Sciatic nerve (tissue), 2 donors: ENCODE results near the gene TCP1. TPM values are rescaled to one million over a fixed set of nuclear protein-coding genes. Genes with fewer than 3 reads are reported as not detected.
"Not testable (repeated sequence)": the region's sequence is repeated elsewhere in the genome, so short reads cannot be mapped to it uniquely, and the experiment has no call there.

Experiments
- ATAC-seq: fragments of 200-7000 bp; cut with Tn5 transposase; one replicate; pipeline ENCODE4 v1.9.1; 2020; ENCODE audit warnings: mild to moderate bottlenecking, moderate library complexity
- DNase-seq: peaks from one replicate; pipeline ENCODE4 v3.0.0-alpha.2; 2020; ENCODE audit warnings: low spot score
- intact Hi-C: fragments of 100-400 bp; cut with DNase I; formaldehyde crosslinking; loops from one replicate; pipeline ENCODE4 v1.14.2; 2022
- total RNA-seq: library from RNA; stranded (reverse); fragmentation: NEBNext Ultra II Directional; extraction: Animal tissue kit (Norgen Biotek cat#: 25700); gene quantifications from one replicate; pipeline ENCODE4 v1.2.1, GENCODE V29; 2021
- donor health status: DM: no; HTN: no; CAD: no.
- donor health status: DM: no; HTN: no; CAD: no.

Gene TCP1
- total RNA-seq, result 107 TPM

DNA sequence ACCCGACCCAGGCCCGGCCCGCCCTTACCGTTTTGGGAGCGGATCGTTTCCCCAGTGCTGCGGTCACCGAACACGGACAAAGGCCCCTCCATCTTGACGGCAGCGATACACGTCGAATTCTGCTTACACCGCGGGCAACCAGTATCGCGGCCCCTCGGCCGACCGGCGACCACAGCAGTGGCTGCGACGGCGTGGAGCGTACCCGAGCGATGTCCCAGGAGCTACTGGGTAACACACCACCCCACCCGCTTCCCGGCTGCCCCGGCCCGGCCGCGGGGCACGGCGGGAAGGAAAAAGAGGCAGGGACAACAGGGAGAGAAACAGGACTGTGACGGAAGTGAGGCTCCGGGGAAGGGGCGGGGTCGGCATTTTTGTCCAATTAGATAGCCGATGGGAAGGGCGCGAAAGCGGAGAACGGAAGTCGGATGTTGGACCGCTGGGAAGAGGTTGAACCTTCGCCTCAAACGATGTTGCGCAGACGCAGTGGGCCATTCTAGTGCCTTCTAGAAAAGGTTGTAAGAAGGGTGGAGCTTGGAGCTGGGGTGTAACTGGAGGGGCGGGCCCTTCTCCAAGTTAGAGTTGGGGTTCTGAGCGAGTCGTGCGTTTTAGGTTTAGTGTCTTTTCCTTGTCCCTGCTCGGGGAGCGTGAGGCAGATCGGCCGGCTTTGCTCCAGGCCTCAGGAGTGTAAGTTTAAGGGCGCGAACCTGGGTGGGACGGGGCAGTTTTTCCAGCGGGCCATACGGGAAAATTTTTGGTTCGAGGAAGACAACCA lies at the start of gene TCP1:
Gene TCP1 (minus strand): TSS at position 226 of the 772 bp plus-strand sequence. CDS start 134 bp downstream, at position 92.
- DNase-seq (peak; percentile 100), ATAC-seq (peak; percentile 97)
- intact Hi-C loops, result no loop called here

DNA sequence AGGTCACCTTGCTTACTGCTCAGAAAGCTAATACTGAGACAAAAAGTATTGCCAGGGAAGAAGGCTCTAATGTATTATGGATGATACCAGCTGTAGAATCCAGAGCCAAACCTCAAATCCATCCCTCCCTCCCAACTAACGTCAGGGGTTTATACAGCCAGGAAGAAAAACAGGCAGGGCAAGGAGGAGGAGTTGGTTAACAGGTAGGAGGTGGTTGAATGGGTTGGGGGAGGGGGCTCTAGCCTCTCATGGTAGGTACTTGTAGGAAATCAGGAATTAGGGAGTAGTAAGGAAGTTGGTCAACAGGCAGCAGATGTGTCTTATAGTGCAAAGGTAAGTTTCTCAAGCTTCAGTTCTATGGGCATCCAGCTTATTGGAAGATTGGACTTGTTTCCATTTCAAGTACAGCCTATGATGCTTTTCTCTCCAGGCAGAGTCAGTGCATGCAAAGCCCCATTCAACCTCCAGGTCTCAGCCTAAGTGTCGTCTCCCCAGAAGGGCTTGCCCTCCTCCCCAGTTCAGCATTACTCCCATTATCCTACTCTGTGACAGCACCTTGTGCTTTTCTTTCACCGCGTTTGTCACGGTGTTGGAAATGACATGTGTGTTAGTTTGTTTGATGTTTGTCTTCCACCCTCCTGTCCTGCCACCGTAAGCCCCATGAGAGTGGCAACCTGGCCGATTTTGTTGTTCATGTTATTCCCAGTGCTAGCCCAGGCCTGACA lies 48.8 kb upstream of the TCP1 start:
- intact Hi-C loops, result no loop called here
- no peak for DNase-seq
- no peak for ATAC-seq

DNA sequence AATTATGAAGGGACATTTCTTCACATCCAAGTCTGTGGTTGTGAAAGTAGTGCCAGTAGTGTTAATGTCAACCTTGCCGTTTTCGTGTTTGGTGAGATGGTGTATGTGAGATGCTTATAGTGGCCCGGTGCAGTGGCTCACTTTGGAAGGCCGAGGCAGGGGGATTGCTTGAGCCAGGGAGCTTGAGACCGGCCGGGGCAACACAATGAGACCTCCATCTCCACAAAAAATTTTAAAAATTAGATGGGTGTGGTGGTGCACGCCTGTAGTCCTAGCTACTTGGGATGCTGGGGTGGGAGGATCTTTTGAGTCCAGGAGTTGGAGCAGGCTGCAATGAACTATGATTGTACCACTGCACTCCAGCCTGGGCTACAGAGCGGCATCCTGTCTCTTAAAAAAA lies 48.1 kb upstream of the TCP1 start:
- DNase-seq, result no peak
- no peak for ATAC-seq
- intact Hi-C loops, result no loop called here

DNA sequence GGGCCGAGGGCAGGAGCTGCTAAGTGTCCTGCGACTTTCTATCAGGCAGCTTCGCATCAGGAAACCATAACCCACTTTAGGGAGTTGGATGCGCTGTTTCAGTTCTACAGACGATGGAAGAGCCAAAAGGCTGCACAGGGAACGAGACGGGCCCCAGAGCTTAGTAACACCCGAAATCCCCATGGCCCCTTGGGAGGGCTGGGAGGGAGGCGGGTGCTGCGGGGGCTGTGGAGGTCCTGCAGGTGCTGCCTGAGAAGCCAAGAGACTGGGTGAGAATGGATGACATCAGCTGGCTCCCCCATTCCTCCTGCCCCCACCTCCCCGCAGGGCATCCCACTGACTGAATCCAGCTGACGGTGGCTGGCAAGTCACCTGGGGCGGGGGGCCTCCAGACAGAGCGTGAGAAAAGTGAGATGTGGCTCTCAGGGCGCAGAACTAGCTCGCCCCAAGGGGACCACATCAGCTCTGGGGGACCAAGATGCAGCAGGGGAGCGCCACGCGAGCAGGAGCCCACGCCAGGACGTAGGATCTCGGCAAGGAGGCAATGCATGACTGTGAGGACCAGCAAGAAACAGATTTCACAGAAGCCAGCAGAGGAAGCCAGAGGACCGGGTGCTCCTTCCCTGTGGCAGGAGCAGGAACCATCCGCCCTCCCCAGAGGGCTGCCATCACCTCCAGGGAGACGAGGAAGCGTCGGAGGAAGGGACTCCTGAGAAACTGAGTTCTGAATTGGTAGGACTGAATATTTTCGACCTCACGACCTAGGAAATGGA lies 47.5 kb upstream of the TCP1 start:
- ATAC-seq (peak; percentile 52), DNase-seq (no peak)
- intact Hi-C loops, result no loop called here

DNA sequence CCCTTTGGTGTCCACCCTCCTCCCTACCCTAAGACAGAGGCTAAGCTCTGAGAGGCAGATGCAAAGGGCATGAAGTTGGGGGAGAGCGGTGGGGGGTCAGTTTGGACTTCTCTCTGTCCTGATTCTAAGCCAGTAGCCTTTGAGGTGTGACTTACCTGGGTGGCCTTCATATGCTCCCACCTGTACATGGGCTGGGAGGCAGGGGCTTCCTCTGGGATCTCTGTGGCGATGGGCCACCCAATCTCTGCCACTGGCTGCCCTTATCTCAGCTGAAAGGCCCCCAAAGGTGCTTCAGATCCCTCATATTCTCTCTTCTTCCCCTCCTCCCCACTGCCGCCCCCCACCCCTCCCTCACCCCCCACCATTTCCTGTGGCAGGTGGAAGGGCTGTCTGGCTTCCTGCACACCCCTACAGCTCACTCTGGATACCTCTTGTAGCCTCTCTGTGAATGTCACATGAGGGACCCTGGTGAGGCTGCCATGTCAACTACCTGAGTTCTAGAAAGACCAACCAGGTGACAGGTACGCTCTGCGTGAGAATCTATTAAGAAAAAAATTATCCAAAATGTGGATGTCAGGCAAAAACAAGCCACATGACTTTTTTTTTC lies 44.7 kb upstream of the TCP1 start:
- intact Hi-C loops, result no loop called here
- DNase-seq (no peak), ATAC-seq (no peak)

DNA sequence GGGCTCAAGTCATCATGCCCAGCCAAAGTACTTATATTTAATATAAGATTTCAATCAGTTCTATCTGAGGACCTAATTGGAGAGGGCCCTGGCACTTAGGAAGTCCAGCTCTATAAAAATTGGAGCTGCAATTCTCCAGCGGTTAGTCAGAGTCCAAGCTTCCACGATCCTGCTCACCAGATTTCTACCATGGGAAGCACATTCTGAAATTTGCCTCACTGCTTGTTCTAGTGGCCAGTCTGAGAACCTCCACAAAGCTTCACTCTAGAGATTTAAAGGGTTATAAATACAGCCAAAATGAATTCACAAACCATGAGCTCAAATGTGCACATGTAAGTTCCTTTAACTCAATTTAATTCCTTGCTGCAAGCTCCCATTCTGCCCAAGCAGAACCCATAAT lies 44.2 kb upstream of the TCP1 start:
- intact Hi-C loops, result no loop called here

DNA sequence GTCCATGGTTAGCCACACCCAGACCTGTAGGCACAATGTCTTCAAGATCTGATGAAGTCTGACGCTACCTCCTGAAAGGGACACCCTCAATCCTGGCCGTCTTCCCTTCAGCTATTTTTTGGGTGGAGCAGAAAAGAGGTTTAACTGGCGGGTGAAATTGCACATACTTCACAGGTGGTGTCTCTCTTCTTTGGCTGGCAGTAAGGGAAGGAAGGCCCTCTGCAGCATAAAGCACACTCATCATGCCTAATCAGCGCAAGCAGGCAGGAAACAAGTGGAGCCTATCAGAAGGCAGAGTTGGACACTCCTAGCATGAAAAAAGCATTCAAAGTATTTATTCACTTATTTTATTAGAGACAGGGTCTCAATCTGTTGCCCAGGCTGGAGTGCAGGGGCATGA lies 43.5 kb upstream of the TCP1 start:
- intact Hi-C loops, result no loop called here
- ATAC-seq, result no peak
- no peak for DNase-seq

More for the DNA sequence above, 44.2 kb upstream of the TCP1 start:
- no peak for ATAC-seq
- DNase-seq, result no peak

DNA sequence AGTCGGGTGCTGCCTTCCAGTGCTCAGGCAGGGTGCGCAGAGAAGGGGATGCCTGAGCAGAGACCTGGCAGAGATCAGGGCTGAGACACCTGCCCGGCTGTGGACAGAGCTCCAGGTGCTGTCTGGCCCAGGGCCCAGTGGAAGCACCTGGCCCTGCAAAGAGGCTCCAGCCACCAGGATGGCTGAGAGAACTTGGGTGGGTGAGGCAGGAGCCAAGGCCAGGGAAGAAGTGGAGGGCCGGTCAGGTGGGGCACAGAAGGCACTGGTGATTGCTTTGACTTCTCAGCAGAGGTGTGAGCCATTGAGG lies 41.9 kb upstream of the TCP1 start:
- no peak for ATAC-seq
- intact Hi-C loops, result no loop called here
- no peak for DNase-seq

DNA sequence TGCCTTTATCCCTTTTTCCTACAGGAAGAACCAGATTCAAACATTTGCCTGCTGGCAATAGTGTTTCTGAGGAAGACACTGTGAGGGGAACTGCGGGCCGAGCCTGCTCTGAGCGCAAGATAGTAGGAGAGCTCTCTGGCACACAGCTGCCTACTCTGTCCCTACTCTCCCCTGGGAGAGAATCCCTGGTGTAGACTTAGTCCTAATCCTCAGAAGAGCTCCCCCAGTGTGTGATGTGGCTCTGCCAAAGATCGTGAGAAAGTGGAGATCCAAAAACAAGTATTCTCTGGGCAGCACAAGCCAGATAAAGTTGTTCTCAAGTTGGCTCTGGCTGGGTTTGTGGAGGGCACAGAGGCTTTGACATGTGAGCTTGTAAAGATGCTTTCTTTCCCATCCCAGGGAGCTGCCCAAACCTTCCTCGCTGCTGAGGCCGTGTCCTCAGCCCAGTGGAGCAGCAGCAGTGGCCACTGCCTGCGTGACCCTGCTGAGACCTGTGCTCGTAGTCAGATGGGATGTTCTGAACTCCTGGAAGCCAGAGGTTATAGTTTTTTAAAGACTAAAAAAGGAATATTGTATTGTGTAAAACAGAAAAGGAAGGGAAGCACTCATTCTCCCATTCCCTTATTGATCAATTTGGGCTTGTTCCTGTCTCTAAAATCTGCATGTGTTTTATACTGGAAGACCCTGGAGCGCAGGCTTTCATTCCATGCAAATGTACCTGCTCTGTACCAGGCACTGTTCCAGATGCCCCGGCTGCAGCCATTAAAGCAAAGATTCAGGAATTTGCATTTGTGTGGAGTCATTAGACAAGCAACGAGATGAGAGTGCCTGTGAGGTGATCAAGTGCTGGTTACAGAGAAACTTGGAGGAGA lies 41.3 kb upstream of the TCP1 start:
- intact Hi-C loops, result no loop called here
- DNase-seq, result no peak
- no peak for ATAC-seq

DNA sequence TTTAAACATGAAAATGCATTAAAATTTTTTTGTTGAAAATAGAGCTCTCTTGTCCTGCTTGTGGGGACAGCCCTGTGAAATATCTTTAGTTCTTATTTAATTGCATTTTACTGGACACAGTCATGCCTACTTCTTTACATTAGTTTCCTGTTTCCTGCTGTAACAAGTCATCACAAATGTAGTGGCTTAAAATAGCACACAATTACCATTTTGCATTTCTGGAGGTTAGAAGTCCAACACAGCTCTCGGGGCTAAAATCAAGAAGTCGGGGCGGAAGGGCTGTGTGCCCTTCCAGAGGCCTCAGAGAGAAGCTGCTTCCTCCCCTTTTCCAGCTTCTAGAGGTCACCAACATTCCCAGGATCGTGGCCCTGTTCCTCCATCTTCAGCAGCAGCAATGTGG lies 40.1 kb upstream of the TCP1 start:
- no peak for DNase-seq
- ATAC-seq, result no peak
- intact Hi-C loops, result no loop called here

DNA sequence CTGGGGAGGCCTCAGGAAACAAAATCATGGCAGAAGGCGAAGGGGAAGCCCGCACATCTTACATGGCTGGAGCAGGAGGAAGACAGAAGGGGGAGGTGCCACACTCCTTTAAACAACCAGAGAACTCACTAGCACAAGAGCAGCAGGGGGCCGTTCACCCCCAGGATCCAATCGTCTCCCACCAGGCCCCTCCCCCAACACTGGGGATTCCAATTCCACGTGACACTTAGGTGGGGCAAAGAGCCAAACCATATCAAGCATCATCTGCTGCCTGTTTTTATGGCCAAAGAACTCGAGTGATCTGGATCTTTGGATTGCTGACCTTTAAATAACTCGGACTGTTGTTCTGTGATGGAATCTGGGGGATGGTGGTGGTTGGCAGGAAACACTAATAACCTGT lies 38.7 kb upstream of the TCP1 start:
- DNase-seq (no peak), ATAC-seq (no peak)
- intact Hi-C loops, result no loop called here

DNA sequence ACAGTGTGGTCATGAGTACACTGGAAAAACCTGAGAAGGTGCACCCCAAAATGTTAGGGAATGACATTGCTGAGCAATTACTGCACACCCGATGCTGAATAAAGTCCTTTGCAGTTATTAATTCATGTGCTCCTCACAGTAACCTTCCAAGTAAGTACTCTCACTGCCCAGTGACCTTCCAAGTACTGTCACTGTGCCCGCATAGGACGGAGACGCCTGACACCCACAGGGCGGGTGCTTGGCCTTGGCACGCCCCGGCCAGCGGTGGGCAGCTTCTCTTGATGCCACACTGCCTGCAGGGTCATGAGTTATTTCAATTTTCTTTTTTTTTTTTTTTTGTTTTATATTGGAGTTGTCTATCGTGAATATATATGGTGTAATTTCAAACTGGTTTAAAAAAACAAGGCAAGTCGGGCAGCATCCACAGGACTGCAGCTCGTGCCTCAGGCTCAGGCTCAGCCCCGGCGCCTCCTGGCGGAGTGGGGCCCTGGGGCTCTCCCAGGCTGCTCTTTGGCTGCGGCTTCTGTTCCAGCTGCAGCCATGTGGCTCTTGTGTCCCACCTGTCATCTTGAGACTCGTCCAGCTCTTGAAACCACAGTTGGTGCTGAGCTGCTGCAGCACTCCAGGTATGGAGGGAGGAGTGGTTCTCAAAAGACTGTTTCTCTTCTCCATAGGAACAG lies 37.7 kb upstream of the TCP1 start:
- ATAC-seq, result no peak
- no peak for DNase-seq
- intact Hi-C loops, result no loop called here

DNA sequence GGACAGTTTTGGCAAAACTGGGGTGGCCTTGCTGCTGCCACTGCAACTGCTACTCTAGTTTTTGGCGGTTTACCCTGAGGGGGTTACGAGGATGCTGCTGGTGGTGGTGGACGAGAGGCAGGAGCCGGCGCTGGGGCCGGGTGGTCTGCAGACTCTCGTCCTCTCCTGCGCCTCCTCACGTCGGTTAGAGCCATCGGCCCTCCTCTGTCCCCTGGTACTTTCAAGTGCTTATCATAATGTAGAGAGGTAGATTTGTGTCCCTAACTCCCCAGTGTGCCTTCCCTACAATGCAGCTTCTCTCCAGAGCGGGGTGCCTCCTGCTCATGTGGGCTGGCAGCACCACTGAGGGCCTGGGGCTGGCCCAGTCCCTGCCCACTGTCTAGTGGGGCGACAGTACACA lies 36.6 kb upstream of the TCP1 start:
- intact Hi-C loops, result no loop called here
- ATAC-seq, result peak; percentile 10
- no peak for DNase-seq

DNA sequence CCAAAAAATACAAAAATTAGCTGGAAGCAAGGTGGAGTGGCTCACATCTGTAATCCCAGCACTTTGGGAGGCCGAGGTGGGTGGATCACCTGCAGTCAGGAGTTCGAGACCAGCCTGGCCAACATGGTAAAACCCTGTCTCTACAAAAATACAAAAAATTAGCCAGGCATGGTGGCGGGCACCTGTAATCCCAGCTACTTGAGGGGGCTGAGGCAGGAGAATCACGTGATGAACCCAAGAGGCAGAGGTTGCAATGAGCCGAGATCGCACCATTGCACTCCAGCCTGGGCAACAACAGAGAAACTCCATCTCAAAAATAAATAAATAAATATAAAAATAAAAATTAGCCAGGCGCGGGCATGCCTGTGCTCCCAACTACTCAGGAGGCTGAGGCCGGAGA lies 35.3 kb upstream of the TCP1 start:
- ATAC-seq, intact Hi-C loops, DNase-seq: not testable (repeated sequence)

DNA sequence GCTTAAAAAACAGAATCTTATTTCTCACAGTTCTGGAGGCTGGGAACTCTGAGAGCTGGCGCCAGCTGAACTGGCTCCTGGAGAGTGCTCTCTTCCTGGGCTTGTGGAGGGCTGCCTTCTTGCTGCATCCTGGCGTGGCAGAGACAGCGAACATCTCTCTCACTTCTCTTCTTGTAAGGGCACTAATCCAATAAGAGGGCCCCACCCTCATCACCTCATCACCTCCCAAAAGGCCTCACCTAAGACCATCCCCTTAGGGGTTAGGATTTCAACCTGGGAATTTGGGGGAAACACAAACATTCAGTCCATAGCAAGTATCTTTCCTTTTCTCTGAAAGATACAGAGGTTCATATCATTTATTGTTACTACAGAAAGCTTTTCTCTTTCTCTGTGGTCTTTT lies 34.6 kb upstream of the TCP1 start:
- intact Hi-C loops, result no loop called here
- DNase-seq, result no peak
- no peak for ATAC-seq

DNA sequence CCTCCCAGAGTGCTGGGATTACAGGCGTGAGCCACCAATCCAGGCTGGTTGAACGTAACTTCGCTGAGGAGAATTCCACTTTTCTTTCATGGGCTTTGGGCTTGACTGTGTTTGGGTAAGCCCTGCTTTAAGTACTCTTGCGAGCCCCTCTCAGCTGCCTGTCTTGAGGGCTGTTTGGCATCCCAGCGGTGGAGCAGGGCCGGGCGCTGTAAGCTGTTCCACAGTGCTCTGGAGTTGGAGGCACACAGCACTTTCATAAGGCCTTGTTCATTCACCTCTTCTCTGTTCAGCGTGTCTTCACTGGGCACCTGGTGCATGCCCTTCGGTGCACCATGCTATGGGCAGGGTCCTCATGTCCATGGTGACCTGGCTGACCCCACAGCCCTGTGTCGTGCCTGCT lies 32.3 kb upstream of the TCP1 start:
- intact Hi-C loops, result no loop called here
- DNase-seq (peak; percentile 23), ATAC-seq (no peak)

DNA sequence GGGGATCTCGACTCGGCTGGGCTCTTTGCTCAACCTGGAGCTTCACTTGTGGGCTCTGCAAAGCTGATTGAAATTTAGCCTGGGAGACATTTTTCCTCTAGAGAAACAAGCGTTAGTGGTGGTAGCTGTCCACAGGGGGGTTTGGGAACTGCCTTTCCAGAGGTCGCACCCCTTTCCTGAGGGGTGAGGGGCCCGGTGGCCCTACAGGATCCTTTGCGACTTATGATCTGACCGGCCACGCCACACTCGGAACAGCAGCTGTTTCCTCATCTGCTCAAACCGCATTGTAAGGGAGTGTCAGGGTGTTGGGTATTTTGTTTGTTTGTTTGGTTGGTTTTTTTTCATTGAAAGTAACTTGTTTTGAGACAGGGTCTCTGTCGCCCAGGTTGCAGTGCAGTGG lies 31.7 kb upstream of the TCP1 start:
- ATAC-seq (no peak), DNase-seq (peak; percentile 25)
- intact Hi-C loops, result no loop called here

DNA sequence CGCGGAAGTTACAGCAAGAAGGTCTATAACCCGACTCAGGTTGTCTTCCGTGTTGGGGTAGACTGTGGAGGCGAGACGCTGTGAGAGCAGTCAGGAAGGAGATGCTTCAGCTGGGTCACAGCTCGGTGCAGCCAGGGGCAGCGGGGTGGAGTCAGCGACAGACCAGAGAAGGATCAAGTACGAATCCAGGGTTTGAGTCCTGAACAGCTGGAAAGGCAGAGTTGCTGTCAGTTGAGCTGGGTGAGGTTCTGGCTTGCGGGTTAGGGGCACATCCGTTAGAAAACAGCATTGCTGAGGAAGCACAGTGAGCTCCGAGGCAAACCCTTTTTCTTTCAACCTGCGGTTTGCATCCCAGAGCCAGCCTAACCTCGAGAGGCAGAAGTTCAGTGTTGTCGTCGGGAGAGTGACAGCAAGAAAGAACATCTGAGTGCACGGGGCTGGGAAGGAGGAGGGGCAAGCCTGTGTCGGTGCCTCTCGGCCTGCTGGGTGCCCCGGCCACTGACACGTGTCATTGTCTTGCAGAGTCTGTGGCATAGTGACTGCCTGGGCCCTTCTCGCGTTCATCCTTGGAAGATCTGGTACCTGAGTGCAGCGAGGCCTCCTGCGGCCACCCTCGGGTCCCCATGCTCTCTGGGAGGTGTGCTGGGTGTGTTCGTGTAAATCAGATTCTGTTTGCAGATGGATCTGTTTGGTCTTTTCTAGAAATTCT lies 30.7 kb upstream of the TCP1 start:
- intact Hi-C loops, result no loop called here
- no peak for ATAC-seq
- DNase-seq, result peak; percentile 50
